ENCODE measurements around the gene P2RX6. TPM values are rescaled to one million over a fixed set of nuclear protein-coding genes. Genes with fewer than 3 reads are reported as not detected.

The P2RX6 gene
- total and polyA plus RNA-seq, 9 of the 15 experiments (the other 6 are each of a cell fraction or from before 2014, with no cell fraction given): 0.01 to 3.9 (median 1.5) TPM; not detected in 1

- no peak for TF ChIP-seq ZNF407 (IDR thresholded peaks at IDR 0.05; ENCODE audit: low read depth)
- TF ChIP-seq NR4A1 (CRISPR knock-in tag; IDR thresholded peaks at IDR 0.05): peak; percentile 98
- TF ChIP-seq NR4A1 (tag; IDR thresholded peaks at IDR 0.05): no peak
- no peak for TF ChIP-seq MTA2 (IDR thresholded peaks at IDR 0.05; ENCODE audit: low read depth)
- TF ChIP-seq MXD1 (CRISPR knock-in tag; IDR thresholded peaks at IDR 0.05; ENCODE audit: borderline replicate concordance, poor library complexity, severe bottlenecking): peak; percentile 92
- TF ChIP-seq ZNF197 (CRISPR knock-in tag; IDR thresholded peaks at IDR 0.05; ENCODE audit: low read depth): no peak
- TF ChIP-seq KLF1 (tag; IDR thresholded peaks at IDR 0.05): peak; percentile 99
- peak; percentile 93 for TF ChIP-seq SP2 (IDR thresholded peaks at IDR 0.05; ENCODE audit: extremely low read depth, low read depth, low read length, poor library complexity, severe bottlenecking)
- peak; percentile 89 for TF ChIP-seq KLF6 (CRISPR knock-in tag; IDR thresholded peaks at IDR 0.05; ENCODE audit: borderline replicate concordance)
- no peak for TF ChIP-seq E2F4 (CRISPR knock-in tag; IDR thresholded peaks at IDR 0.05; ENCODE audit: low read depth)
- TF ChIP-seq, protein P1, sequence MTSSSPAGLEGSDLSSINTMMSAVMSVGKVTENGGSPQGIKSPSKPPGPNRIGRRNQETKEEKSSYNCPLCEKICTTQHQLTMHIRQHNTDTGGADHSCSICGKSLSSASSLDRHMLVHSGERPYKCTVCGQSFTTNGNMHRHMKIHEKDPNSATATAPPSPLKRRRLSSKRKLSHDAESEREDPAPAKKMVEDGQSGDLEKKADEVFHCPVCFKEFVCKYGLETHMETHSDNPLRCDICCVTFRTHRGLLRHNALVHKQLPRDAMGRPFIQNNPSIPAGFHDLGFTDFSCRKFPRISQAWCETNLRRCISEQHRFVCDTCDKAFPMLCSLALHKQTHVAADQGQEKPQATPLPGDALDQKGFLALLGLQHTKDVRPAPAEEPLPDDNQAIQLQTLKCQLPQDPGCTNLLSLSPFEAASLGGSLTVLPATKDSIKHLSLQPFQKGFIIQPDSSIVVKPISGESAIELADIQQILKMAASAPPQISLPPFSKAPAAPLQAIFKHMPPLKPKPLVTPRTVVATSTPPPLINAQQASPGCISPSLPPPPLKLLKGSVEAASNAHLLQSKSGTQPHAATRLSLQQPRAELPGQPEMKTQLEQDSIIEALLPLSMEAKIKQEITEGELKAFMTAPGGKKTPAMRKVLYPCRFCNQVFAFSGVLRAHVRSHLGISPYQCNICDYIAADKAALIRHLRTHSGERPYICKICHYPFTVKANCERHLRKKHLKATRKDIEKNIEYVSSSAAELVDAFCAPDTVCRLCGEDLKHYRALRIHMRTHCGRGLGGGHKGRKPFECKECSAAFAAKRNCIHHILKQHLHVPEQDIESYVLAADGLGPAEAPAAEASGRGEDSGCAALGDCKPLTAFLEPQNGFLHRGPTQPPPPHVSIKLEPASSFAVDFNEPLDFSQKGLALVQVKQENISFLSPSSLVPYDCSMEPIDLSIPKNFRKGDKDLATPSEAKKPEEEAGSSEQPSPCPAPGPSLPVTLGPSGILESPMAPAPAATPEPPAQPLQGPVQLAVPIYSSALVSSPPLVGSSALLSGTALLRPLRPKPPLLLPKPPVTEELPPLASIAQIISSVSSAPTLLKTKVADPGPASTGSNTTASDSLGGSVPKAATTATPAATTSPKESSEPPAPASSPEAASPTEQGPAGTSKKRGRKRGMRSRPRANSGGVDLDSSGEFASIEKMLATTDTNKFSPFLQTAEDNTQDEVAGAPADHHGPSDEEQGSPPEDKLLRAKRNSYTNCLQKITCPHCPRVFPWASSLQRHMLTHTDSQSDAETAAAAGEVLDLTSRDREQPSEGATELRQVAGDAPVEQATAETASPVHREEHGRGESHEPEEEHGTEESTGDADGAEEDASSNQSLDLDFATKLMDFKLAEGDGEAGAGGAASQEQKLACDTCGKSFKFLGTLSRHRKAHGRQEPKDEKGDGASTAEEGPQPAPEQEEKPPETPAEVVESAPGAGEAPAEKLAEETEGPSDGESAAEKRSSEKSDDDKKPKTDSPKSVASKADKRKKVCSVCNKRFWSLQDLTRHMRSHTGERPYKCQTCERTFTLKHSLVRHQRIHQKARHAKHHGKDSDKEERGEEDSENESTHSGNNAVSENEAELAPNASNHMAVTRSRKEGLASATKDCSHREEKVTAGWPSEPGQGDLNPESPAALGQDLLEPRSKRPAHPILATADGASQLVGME (CRISPR knock-in tag; IDR thresholded peaks at IDR 0.05): peak; percentile 98
Measured at GRCh38 chr22:21001601-21002325, 13.2 kb upstream of the P2RX6 start, which contains the start of gene THAP7 (continued).

All from K562 (cell line).